ENCODE measurements around the gene GMPR.

- TF ChIP-seq CTCF (conservative IDR thresholded peaks at IDR 0.05 in 1 of 2, IDR thresholded peaks at IDR 0.05 in 1 of 2; ENCODE audit: extremely low read depth in 1 of 2, insufficient read depth in 1 of 2, low read depth in 1 of 2, low read length in 2 of 2), result no peak
- no peak for TF ChIP-seq EZH2 (IDR thresholded peaks at IDR 0.05; ENCODE audit: borderline replicate concordance, low read length)
Measured at GRCh38 chr6:16273256-16273655, 34.9 kb downstream of the GMPR start.
